ENCODE data around the gene NCAM1.

NCAM1 gene

GRCh38 chr11:113014262-113015097 is 53.3 kb downstream of the NCAM1 start:
- POLR2A ChIA-PET = no interaction called here
- no peak for DNase-seq (ENCODE audit: extremely low spot score)
- CTCF ChIA-PET = interaction anchor here (0.7 to 0.8 kb wide), 2 partner anchors 9 to 15 kb away, joined by 3 read pairs; no protein-coding TSS in a partner anchor
- TF ChIP-seq, protein P1, sequence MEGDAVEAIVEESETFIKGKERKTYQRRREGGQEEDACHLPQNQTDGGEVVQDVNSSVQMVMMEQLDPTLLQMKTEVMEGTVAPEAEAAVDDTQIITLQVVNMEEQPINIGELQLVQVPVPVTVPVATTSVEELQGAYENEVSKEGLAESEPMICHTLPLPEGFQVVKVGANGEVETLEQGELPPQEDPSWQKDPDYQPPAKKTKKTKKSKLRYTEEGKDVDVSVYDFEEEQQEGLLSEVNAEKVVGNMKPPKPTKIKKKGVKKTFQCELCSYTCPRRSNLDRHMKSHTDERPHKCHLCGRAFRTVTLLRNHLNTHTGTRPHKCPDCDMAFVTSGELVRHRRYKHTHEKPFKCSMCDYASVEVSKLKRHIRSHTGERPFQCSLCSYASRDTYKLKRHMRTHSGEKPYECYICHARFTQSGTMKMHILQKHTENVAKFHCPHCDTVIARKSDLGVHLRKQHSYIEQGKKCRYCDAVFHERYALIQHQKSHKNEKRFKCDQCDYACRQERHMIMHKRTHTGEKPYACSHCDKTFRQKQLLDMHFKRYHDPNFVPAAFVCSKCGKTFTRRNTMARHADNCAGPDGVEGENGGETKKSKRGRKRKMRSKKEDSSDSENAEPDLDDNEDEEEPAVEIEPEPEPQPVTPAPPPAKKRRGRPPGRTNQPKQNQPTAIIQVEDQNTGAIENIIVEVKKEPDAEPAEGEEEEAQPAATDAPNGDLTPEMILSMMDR (IDR thresholded peaks at IDR 0.05; ENCODE audit: control extremely low read depth, extremely low read depth, low read depth, missing control alignments) = no peak

- no peak for DNase-seq (ENCODE audit: extremely low spot score)
- TF ChIP-seq, protein P1 (IDR thresholded peaks at IDR 0.05; ENCODE audit: control extremely low read depth, extremely low read depth, low read depth, missing control alignments) = no peak
- CTCF ChIA-PET = interaction anchor here (0.7 kb wide), 1 partner anchor 8 kb away, joined by 3 read pairs; no protein-coding TSS in a partner anchor
- POLR2A ChIA-PET = no interaction called here
Observed at GRCh38 chr11:113015098-113015455, 53.9 kb downstream of the NCAM1 start.

DNA sequence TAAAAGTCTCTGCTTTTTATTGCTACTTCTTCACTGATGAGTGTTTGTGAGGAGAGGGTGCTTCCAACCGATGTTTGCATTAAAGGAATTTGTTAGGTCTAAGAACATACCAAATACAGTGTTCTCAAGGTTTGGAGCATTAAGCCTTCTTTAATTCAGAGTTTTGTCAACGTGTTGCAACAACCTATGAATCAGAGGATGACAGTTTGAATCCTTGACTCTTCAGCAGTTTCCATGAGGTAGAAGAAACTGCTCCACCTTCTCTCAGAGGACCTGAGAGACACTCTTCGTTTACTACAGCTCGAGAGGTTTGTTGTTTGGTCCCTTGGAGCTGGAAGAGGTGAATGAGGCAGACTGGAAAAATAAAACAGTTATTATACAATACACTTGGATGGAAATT is 55.7 kb downstream of the NCAM1 start:
- no peak for DNase-seq (ENCODE audit: extremely low spot score)
- ChIA-PET POLR2A (no interaction called here), CTCF (interaction anchor here (1.5 kb wide), 1 partner anchor 20 kb away, joined by 3 read pairs; no protein-coding TSS in a partner anchor)
- TF ChIP-seq, protein P1 (IDR thresholded peaks at IDR 0.05; ENCODE audit: control extremely low read depth, extremely low read depth, low read depth, missing control alignments) = no peak

GRCh38 chr11:113018913-113019312 is 57.7 kb downstream of the NCAM1 start:
- DNase-seq (ENCODE audit: extremely low spot score) = no peak
- ChIA-PET POLR2A (no interaction called here), CTCF (no interaction called here)
- TF ChIP-seq, protein P1 (IDR thresholded peaks at IDR 0.05; ENCODE audit: control extremely low read depth, extremely low read depth, low read depth, missing control alignments) = no peak

DNA sequence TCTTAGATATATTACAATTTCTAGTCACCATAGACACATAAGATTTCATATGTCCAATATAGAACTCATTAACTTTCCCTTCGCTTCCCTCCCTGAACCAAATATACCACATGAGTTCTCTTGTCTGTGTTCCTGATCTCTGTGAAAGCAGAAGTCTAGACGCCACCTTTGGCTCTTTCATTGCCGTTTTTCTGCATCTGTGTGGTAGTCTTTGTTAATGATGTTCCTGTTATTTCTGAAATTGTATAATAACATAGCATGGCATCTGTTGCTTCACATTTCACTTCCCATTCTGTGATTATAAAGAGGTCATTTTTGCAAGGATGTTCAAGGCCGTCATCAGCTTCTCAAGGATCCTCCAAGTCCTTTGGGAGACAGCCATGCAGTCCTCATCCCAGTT is 58.5 kb downstream of the NCAM1 start:
- TF ChIP-seq, protein P1 (IDR thresholded peaks at IDR 0.05; ENCODE audit: control extremely low read depth, extremely low read depth, low read depth, missing control alignments) = no peak
- DNase-seq (ENCODE audit: extremely low spot score) = no peak
- POLR2A ChIA-PET = no interaction called here
- CTCF ChIA-PET = no interaction called here

GRCh38 chr11:113021111-113021510 is 59.9 kb downstream of the NCAM1 start:
- TF ChIP-seq, protein P1 (IDR thresholded peaks at IDR 0.05; ENCODE audit: control extremely low read depth, extremely low read depth, low read depth, missing control alignments) = no peak
- ChIA-PET CTCF (no interaction called here), POLR2A (no interaction called here)
- DNase-seq (ENCODE audit: extremely low spot score) = no peak

Measured in GM10248 (cell line).